ENCODE measurements around the gene GNAS.

- TF ChIP-seq POLR2A (IDR thresholded peaks at IDR 0.05; ENCODE audit: low read length) (no peak), GATA1 (IDR thresholded peaks at IDR 0.05; ENCODE audit: low read depth, low read length) (no peak)
Observed at GRCh38 chr20:58886546-58886945, 34.0 kb downstream of the GNAS start.
